HUDEP-2 (cell line): ENCODE measurements around the gene GPC1.

Experiments
- DNase-seq, 76 experiments: peaks; one replicate each; lab custom pipeline; 2025; ENCODE audit not compliant: unreplicated experiment in 76 of 76; lab: John Stamatoyannopoulos, UW

Gene GPC1

DNA sequence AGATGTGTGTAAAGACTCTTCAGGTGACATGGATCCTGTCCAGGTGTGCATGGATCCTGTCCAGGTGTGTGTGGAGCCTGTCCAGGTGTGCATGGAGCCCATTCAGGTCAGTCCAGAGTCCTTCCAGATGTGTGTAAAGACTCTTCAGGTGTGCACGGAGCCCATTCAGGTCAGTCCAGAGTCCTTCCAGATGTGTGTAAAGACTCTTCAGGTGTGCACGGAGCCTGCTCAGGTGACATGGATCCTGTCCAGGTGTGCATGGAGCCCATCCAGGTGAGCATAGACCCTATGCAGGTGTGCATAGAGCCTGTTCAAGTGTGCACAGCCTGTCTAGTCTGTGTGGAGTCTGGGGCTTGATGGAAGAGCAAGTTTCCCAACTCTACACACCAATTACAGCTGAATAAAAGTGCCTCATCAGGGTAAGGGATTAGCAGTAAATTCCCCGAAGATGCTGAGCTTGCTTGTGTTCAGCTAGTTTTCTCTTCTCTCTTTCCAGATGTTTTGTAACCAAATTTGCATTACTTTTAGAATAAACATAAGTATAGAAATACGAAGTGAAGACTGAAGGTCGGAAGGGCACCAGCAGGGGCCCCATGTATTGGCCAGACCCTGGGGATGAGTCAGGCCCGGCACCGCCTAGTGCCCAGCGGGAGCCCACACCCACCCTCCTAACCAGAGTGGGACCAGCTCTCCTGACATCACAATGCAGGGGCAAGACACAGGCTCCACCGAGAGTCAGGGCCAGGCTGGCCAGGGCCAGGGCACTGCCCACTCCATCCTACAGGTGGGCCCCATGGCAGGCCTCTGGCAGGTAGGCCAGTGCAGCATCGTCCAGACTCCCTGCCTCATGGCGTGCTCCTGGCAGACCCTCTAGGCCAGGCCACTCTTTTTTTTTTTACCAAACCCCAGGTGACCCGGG is 38.6 kb upstream of the GPC1 start:
- DNase-seq = no peak

GRCh38 chr2:240397542-240397916 is 37.9 kb upstream of the GPC1 start:
- no peak for DNase-seq

- no peak for DNase-seq
Observed at GRCh38 chr2:240397924-240398645, 37.4 kb upstream of the GPC1 start.

DNA sequence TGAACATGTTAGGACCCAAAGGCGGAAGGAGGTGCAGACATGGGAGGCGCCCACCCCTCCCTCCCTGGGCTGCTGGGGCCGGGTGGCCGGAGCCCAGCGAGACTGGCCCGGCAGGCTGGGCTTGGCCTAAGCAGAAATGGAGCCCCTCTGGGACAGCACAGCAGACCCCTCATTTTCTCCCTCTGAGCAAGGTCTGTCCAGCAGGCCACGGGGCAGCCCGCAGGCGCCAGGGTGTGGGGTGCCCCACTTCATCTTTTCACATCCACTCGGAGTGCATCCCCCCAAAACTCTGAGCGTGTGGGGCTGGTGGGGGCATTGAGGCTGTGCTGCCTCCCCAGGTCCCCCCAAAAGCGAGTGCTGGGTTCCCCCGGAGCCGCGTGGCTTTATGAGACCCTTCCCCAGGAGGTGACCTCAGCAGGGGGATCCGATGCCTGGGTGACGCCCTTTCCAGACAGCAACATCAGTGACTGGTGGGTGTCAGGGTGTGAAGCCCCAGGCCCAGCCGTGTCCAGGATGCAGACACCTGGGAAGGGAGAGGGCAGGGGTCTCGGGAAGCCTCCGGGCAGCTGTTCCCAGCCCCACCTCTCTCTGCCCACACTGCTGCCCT is 36.7 kb upstream of the GPC1 start:
- DNase-seq = no peak

DNA sequence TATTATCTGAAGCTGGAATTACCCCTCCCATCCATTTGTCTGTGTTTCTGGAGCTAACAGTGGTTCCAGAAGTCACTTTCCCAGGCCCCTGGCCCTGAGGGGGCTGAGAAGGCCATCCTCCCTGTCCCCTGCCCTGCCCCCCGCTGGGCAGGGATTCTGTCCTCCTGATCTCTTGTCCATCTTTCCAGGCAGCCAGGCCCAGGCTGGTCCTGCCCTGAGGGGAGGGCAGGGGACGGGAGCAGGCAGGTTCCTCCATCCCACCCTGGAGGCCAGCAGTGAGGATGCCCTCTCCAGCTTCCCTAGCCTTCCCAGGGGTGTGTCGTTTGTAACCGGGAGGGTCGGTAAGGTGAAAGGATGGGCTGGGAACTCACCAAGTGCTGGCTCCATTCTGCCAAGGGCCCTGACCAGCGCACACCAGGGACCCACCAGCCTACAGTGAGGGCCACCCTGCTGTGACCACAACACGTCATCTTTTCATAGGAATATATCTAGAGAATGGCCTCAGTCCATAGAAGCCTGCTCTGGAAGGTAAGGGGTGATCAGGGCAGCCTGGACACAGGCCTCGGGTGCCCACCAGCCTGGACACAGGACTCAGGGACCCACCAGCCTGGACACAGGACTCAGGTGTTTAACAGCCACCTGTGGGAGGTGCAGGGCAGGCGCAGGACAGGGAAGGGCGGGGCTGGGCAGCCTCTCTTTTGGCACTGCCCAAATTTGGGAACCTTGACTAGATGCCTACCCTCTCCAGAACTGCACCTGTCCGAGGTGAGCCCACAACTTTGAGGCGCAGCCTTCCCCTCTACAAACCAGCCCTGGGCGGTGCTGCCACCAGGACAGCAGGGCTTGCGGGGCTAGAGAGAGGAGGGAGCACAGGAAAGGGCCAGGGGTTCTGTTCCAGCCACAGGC is 35.8 kb upstream of the GPC1 start:
- DNase-seq = no peak

- DNase-seq = no peak
Observed at GRCh38 chr2:240400371-240401161, 34.9 kb upstream of the GPC1 start.

- no peak for DNase-seq
Observed at GRCh38 chr2:240401308-240401707, 34.2 kb upstream of the GPC1 start.

DNA sequence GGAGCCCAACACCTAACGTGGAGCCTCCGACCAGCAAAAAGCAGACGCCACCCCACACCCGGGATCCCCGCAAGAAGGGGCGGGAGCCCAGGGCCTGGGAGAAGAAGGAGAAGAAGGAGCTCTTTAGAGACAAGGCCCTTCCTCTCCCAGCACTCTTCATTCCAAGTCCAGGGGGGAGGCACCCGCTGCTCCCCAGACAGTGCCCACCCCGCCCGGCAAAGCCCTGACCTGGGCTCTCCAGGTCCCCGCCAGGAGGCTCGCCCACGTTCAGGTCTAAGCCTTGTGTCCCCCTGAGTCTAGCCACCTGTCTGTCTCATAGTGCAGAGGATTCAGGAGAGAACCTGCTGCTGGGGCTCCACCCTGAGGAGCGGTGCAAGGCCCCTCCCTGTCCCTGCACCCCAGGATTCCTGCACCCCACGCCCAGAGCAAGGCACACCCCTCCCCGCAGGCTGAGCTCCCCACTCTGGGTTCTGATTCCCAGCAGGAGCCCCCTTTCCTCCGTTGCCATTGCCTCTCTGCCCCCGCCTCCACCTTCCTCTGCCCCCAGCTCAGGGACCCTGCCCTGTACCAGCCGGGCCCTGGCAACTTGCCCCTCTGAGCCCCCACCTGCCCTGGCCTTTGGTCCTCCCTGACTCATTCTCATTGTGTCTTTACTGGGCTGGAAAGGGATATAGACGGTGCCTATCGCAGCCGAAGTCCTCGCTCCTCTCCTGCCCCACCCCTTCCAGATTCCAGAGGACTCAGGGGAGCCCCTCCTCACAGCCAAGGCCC is 33.5 kb upstream of the GPC1 start:
- no peak for DNase-seq

- DNase-seq = no peak
Observed at GRCh38 chr2:240402566-240403272, 32.7 kb upstream of the GPC1 start.

DNA sequence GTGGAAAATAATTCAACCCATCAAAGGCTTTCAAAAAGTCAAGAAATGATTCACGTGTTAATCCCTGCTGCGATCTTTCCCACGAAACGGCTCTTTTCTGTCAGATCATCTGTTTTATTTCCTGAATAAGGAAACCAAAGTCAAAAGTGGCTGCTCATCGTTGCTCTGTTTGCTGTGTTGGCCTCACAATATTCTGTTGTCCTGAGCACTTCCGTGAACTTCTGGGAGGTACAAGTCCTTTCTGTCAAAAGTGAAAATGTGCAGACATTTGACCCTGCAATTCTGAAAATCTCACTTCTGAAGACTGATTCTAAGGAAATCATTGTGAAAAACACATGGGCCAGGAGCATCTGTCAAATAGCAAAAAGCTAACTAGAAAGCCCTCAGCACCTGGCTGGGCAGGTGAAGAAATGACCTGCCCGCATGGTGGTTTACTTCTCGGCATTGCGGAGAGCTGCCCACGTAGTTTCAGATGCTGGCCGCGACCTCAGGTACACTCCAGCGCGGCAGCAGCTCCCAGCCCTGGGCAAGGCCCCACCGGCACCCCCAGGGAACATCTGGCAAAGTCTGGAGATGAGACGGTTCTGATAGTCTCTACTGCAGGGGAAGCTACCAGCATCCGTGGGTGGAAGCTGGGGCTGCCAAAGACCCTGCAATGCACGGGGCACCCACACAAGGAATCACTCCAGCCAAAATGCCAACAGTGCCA is 31.9 kb upstream of the GPC1 start:
- DNase-seq = no peak

DNA sequence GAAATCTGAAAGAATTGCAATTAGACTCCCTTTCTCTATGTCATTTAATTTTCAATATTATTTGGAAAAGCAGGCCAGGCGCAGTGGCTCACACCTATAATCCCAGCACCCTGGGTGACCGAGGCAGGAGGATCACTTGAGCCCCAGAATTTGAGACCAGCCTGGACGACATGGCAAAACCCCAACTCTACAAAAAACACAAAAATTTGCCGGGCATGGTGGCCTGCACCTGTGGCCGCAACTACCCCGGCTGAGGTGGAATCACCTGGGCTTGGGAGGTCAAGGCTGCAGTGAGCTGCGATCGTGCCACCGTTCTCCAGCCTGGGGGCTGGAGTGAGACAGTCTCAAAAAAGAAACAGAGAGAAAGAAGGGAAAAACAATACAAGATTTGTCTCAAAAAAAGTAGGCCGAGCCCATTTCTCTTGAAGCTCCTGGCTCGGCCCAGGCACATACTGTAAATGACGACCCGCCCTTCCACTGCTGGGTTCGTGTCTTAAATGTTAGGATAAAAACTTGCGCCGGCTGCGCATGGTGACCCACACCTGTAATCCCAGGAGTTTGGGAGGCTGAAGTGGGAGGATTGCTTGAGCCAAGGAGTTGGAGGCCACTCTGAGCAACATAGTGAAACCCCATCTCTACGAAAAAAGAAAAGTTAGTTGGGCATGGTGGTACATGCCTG is 31.1 kb upstream of the GPC1 start:
- DNase-seq = no peak

- DNase-seq = no peak
Observed at GRCh38 chr2:240405133-240405532, 30.3 kb upstream of the GPC1 start.

DNA sequence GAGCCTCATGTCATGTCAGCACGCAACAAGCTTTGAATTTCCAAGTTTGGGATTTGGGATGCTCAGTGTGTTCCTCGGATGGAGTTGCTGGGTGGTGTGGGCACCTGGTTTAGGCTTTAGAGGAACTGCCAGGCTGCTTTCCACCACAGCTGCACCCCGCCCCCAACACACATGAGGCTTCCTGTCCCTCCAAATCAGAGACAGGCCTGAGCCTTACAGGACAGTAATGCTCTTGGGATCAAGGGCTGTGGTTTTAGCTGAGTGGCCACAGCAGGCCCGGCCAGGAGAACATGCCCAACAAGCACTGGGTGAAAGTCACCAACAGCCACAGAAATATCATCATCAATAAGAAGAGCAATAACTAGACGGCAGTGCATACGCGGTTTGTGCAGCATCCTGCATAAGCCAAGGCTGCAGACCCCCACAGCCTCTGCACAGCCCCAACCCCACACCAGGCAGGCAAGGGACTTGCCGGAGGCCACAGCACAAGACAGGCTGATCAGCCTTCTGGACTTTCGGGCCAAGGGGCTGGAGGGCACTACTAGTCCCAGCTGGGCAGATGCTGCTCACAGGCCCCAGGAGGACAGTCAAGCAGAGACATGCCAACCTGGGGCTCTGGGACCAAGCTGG is 29.7 kb upstream of the GPC1 start:
- no peak for DNase-seq

GRCh38 chr2:240407090-240407489 is 28.4 kb upstream of the GPC1 start:
- no peak for DNase-seq

DNA sequence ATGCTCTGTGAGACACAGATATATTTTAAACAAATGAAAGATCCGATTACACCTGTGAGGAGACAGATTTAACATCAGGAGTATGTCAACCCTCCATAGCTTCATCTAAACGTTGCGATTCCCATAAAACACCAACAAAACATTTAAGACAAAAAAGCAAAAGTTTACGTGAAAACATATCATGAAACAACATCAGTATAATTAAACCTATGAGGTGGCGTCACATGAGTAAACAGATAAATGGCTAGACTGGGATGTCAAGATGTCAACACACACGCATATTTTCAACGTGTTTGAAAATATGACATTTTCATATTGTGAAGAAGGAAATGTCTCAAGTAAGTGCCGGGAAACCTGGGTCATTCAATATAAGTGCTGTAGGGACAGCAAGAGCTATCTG is 25.5 kb upstream of the GPC1 start:
- no peak for DNase-seq

DNA sequence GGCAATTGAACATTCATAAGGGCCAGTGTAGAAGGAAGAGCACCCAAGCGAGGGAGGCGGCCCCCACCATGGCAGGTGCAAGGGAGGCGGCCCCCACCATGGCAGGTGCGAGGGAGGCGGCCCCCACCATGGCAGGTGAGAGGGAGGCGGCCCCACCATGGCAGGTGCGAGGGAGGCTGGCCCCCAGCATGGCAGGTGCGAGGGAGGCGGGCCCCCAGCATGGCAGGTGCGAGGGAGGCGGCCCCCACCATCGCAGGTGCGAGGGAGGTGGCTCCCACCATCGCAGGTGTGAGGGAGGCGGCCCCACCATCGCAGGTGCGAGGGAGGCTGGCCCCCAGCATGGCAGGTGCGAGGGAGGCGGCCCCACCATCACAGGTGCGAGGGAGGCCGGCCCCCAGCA is 24.7 kb upstream of the GPC1 start:
- DNase-seq = no peak
